Liver (tissue), 9 donors: ENCODE data around the gene RAB17. TPM values are rescaled to one million over a fixed set of nuclear protein-coding genes. Genes with fewer than 3 reads are reported as not detected.
A peak's percentile ranks its signal among the peaks of the same experiment; 100 is the strongest.

Experiments
- DNase-seq: peaks from one replicate; pipeline ENCODE4 v3.0.0-alpha.2; 2017; ENCODE audit warnings: low spot score
- H3K27ac ChIP-seq, 2 donors: one replicate each; pipeline ENCODE4 v1.7.0; 2013; ENCODE audit warnings: inconsistent platforms in 2 of 2, low read length in 2 of 2, control low read depth in 1 of 2, low read depth in 1 of 2, mild to moderate bottlenecking in 1 of 2
- H3K27me3 ChIP-seq, 4 donors: one replicate each; pipeline versions ENCODE4 v1.6.1 to v1.7.0; 2013; ENCODE audit warnings: low read length in 3 of 4, inconsistent platforms in 1 of 4, mild to moderate bottlenecking in 1 of 4, moderate library complexity in 1 of 4; ENCODE audit not compliant: control insufficient read depth in 4 of 4, insufficient read depth in 4 of 4
- H3K36me3 ChIP-seq, 4 donors: one replicate each; pipeline versions ENCODE4 v1.6.1 to v1.7.0; 2013; ENCODE audit warnings: low read length in 3 of 4, mild to moderate bottlenecking in 3 of 4, low read depth in 1 of 4, moderate library complexity in 1 of 4; ENCODE audit not compliant: control insufficient read depth in 4 of 4, insufficient read depth in 3 of 4
- H3K4me1 ChIP-seq, 4 donors: one replicate each; pipeline versions ENCODE4 v1.6.1 to v1.7.0; 2013; ENCODE audit warnings: low read length in 3 of 4, mild to moderate bottlenecking in 3 of 4, moderate library complexity in 1 of 4; ENCODE audit not compliant: control insufficient read depth in 4 of 4, insufficient read depth in 4 of 4
- H3K4me3 ChIP-seq, 3 donors: one replicate each; pipeline versions ENCODE4 v1.6.1 to v1.7.0; 2013; ENCODE audit warnings: low read length in 3 of 3, control low read depth in 1 of 3, low read depth in 1 of 3, mild to moderate bottlenecking in 1 of 3
- H3K9ac ChIP-seq, 2 donors: one replicate each; pipeline ENCODE4 v1.7.0; 2013; ENCODE audit warnings: low read length in 2 of 2, mild to moderate bottlenecking in 2 of 2, moderate library complexity in 2 of 2, control low read depth in 1 of 2, low read depth in 1 of 2
- H3K9me3 ChIP-seq, 4 donors: one replicate each; pipeline versions ENCODE4 v1.6.1 to v1.7.0; 2013; ENCODE audit warnings: low read length in 3 of 4; ENCODE audit not compliant: control insufficient read depth in 4 of 4
- EGR1 ChIP-seq, 2 donors: IDR thresholded peaks; 2 replicates each; pipeline ENCODE4 v1.6.1; 2016 to 2018; ENCODE audit warnings: antibody characterized with exemption in 2 of 2, low read depth in 2 of 2
- FOXA1 ChIP-seq: IDR thresholded peaks from 2 replicates; pipeline ENCODE4 v1.6.1; 2016; ENCODE audit warnings: antibody characterized with exemption
- FOXA2 ChIP-seq: IDR thresholded peaks from 2 replicates; pipeline ENCODE4 v1.6.1; 2016; ENCODE audit warnings: antibody characterized with exemption
- GABPA ChIP-seq, 2 donors: IDR thresholded peaks in 1 of 2; conservative IDR thresholded peaks in 1 of 2; 2 replicates each; pipeline ENCODE4 v1.6.1; 2016; ENCODE audit warnings: antibody characterized with exemption in 2 of 2, mild to moderate bottlenecking in 1 of 2, moderate library complexity in 1 of 2
- HNF4A ChIP-seq, 2 donors: conservative IDR thresholded peaks; 2 replicates each; pipeline ENCODE4 v1.6.1; 2016; ENCODE audit warnings: antibody characterized with exemption in 2 of 2, mild to moderate bottlenecking in 2 of 2
- JUND ChIP-seq, 2 donors: IDR thresholded peaks; 2 replicates each; pipeline ENCODE4 v1.6.1; 2016; ENCODE audit warnings: antibody characterized with exemption in 2 of 2
- MAX ChIP-seq: IDR thresholded peaks from 2 replicates; pipeline ENCODE4 v1.6.1; 2016; ENCODE audit warnings: antibody characterized with exemption
- NR2F2 ChIP-seq: IDR thresholded peaks from 2 replicates; pipeline ENCODE4 v1.6.1; 2016; ENCODE audit warnings: antibody characterized with exemption
- RAD21 ChIP-seq, 2 donors: IDR thresholded peaks; 2 replicates each; pipeline ENCODE4 v1.6.1; 2016; ENCODE audit warnings: antibody characterized with exemption in 2 of 2, mild to moderate bottlenecking in 2 of 2
- REST ChIP-seq: IDR thresholded peaks from 2 replicates; pipeline ENCODE4 v1.6.1; 2016; ENCODE audit warnings: antibody characterized with exemption, mild to moderate bottlenecking
- RXRA ChIP-seq, 2 donors: IDR thresholded peaks; 2 replicates each; pipeline ENCODE4 v1.6.1; 2017 to 2018; ENCODE audit warnings: antibody characterized with exemption in 2 of 2, mild to moderate bottlenecking in 1 of 2
- SP1 ChIP-seq: IDR thresholded peaks from 2 replicates; pipeline ENCODE4 v1.6.1; 2018; ENCODE audit warnings: antibody characterized with exemption, mild to moderate bottlenecking
- TAF1 ChIP-seq: conservative IDR thresholded peaks from 2 replicates; pipeline ENCODE4 v1.6.1; 2016; ENCODE audit warnings: antibody characterized with exemption, mild to moderate bottlenecking
- YY1 ChIP-seq: IDR thresholded peaks from 2 replicates; pipeline ENCODE4 v1.6.1; 2016; ENCODE audit warnings: antibody characterized with exemption, mild to moderate bottlenecking
- WGBS: extraction: QIAGEN DNeasy Blood & Tissue Kit; methylation state at CpG from one replicate; pipeline ENCODE4 v1.1.7; 2013; 5-methylcytosine and 5-hydroxymethylcytosine counted together
- polyA plus RNA-seq, 2 donors: library from polyadenylated mRNA; stranded (reverse) in 1 of 2; unstranded in 1 of 2; fragments of 200-250 nt in 1 of 2; fragments of >200 nt in 1 of 2; fragmentation: Nextera tagmentation in 1 of 2; extraction: Ambion mirVana in 1 of 2; gene quantifications; one replicate each; pipeline versions ENCODE4 v1.2.1 to v1.2.3, GENCODE V29; 2013 to 2015
- total RNA-seq, 2 donors: library from RNA; depleted of rRNA; stranded (reverse); fragments of >200 nt; gene quantifications; one replicate each; pipeline ENCODE4 v1.2.3, GENCODE V29; 2014
- TF ChIP-seq, protein P1 (sequence below): IDR thresholded peaks from 2 replicates; pipeline ENCODE4 v1.6.1; 2016; ENCODE audit warnings: antibody characterized with exemption
- TF ChIP-seq, protein P2 (sequence below): fragments of 150-350 bp; IDR thresholded peaks from 2 replicates; pipeline ENCODE4 v1.5.1; 2017; ENCODE audit warnings: improper control_type of control experiment, low read depth, low read length; ENCODE audit not compliant: missing input control
- TF ChIP-seq, protein P3 (sequence below): IDR thresholded peaks from 2 replicates; pipeline ENCODE4 v1.6.1; 2016; ENCODE audit warnings: antibody characterized with exemption
- donor health status: healthy.
- donor health status: healthy.
- donor health status: healthy.
- donor health status: healthy.
- donor health status: healthy.

RAB17 gene
- total and polyA plus RNA-seq, 4 donors: 17.8 to 96.5 (median 74.9) TPM

DNA sequence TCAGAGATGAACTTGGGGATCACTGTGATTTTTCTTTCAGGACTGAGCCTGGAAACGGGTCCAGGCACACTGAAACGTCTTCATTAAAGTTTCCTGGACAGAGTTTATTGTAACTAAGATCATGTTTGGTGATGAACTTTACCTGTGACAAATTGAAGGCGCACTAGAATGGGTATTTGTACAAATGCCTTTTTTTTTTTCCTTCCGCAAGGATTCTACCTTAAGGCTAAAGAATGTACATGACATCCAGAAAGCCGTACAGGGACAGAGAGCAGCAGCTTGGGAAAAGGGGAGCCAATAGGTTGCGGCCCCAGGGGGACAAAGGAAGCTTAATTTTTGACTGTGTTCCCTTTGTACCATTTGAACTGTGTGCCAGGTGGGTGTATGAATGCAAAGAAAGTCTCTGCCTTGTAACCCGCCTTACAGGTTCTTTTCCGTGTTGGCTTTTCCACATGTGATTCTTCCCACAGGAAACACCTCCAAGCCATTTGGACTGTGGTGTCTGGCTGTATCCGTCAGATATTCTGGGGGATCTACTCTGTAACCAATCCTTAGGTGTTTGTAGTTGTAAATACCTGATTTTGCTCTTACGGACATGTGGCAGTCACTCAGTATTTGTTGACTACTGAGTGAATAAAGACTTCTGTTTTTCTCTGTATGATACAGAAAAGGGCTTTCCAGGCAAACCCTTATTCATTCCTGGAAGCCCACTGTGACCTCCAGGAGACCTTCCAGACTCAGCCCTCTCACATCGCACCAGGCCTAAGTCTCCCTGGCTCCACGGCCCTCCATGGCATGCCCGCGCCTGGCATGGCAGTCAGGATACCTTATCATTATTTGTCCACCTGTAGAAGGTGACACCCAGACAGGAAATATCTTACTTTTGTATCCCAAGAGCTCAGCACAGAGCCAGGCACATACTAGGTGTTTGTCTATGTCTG, 38.0 kb upstream of the RAB17 start:
- no peak for DNase-seq
- no peaks in the 10 kb centered on the region for H3K36me3 ChIP-seq
- H3K9me3 ChIP-seq: no peaks in the 10 kb centered on the region
- H3K9ac ChIP-seq: peak overlapping the region in 1 of 2 donors; percentile 21
- TF ChIP-seq HNF4A (conservative IDR thresholded peaks at IDR 0.05) (no peak), RXRA (IDR thresholded peaks at IDR 0.05) (no peak), FOXA2 (no peak), SP1 (no peak), JUND (IDR thresholded peaks at IDR 0.05) (no peak), EGR1 (IDR thresholded peaks at IDR 0.05; ENCODE audit: low read depth in 2 of 2) (no peak), YY1 (no peak), FOXA1 (no peak)
- TF ChIP-seq, protein P1, sequence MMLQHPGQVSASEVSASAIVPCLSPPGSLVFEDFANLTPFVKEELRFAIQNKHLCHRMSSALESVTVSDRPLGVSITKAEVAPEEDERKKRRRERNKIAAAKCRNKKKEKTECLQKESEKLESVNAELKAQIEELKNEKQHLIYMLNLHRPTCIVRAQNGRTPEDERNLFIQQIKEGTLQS: no peak
- TF ChIP-seq, protein P2, sequence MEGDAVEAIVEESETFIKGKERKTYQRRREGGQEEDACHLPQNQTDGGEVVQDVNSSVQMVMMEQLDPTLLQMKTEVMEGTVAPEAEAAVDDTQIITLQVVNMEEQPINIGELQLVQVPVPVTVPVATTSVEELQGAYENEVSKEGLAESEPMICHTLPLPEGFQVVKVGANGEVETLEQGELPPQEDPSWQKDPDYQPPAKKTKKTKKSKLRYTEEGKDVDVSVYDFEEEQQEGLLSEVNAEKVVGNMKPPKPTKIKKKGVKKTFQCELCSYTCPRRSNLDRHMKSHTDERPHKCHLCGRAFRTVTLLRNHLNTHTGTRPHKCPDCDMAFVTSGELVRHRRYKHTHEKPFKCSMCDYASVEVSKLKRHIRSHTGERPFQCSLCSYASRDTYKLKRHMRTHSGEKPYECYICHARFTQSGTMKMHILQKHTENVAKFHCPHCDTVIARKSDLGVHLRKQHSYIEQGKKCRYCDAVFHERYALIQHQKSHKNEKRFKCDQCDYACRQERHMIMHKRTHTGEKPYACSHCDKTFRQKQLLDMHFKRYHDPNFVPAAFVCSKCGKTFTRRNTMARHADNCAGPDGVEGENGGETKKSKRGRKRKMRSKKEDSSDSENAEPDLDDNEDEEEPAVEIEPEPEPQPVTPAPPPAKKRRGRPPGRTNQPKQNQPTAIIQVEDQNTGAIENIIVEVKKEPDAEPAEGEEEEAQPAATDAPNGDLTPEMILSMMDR: no peak
- no peak overlapping the region for H3K27ac ChIP-seq
- WGBS: 78% methylated on average over 14 of the region's 14 CpGs
- H3K4me3 ChIP-seq: peak overlapping the region in 2 of 3 donors; percentile 70 to 80
- no peaks in the 10 kb centered on the region for H3K27me3 ChIP-seq
- peaks cover 0 to 8% (median 6%) of the 10 kb centered on the region in 4 donors for H3K4me1 ChIP-seq

DNA sequence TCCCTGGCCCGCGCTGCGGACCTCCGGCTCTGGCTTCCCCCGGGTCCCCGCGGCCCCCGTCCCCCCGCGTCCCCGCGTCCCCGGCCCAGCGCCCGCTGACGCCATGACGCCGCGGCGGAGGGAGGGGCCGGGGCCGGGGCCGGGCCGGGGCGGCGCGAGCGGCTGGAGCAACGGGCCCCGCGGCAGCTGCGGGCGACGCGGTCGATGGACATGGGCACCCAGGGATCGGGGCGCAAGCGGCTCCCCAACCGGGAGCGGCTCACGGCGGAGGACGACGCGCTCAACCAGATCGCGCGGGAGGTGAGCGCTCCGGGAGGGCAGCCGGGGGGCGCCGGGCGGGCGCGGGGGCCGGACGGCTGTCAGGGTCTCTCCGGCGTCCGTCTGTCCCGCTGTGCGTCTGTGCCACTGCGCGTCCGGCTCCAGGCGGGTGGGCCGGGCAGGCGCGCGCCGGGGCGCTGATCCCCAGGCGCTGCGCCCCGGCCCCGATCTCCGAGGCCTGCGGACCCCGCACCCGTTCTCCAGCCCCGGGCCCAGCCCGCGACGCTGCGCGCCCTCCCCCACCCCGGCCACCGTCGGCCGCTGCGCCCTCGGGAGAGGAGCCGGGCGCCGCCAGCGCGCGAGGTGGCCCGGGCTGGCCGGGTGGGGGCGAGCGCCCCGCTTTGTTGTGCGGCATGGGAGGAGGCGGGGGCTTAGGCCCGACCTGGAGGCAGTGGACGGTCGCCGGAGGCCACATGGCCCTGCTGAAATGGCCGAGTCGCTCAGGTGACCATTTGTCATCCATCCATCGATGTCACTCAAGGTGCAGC, 37.1 kb upstream of the RAB17 start, which contains the start of gene LRRFIP1:
Gene LRRFIP1, plus strand, starts transcription at position 147 of the 806 bp plus-strand sequence. Its CDS starts 58 bp downstream, at position 205.
- Histone ChIP-seq H3K9ac (peak within 1 kb of the TSS; percentile 26 to 51), H3K36me3 (no peaks in the 10 kb centered on the region), H3K27me3 (no peaks in the 10 kb centered on the region), H3K9me3 (no peaks in the 10 kb centered on the region), H3K4me3 (peak within 1 kb of the TSS; percentile 35 to 80 (median 70)), H3K27ac (peak within 1 kb of the TSS; percentile 45 to 76), H3K4me1 (peaks cover 0 to 8% (median 6%) of the 10 kb centered on the region in 4 donors)
- TF ChIP-seq GABPA (IDR thresholded peaks at IDR 0.05 in 1 of 2, conservative IDR thresholded peaks at IDR 0.05 in 1 of 2) (no peak), TAF1 (no peak), MAX (no peak), SP1 (no peak), REST (no peak), HNF4A (conservative IDR thresholded peaks at IDR 0.05) (no peak), EGR1 (IDR thresholded peaks at IDR 0.05; ENCODE audit: low read depth in 2 of 2) (no peak), NR2F2 (no peak), RXRA (IDR thresholded peaks at IDR 0.05) (no peak), FOXA2 (no peak), RAD21 (IDR thresholded peaks at IDR 0.05) (no peak)
- TF ChIP-seq, protein P3, sequence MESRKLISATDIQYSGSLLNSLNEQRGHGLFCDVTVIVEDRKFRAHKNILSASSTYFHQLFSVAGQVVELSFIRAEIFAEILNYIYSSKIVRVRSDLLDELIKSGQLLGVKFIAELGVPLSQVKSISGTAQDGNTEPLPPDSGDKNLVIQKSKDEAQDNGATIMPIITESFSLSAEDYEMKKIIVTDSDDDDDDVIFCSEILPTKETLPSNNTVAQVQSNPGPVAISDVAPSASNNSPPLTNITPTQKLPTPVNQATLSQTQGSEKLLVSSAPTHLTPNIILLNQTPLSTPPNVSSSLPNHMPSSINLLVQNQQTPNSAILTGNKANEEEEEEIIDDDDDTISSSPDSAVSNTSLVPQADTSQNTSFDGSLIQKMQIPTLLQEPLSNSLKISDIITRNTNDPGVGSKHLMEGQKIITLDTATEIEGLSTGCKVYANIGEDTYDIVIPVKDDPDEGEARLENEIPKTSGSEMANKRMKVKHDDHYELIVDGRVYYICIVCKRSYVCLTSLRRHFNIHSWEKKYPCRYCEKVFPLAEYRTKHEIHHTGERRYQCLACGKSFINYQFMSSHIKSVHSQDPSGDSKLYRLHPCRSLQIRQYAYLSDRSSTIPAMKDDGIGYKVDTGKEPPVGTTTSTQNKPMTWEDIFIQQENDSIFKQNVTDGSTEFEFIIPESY: no peak
- TF ChIP-seq, protein P2: no peak
- under 1% methylated on average over 114 of the region's 114 CpGs for WGBS
- no peak for DNase-seq
